GM12873 (cell line): Measurements from ENCODE around the gene RNF224.
A peak's percentile ranks its signal among the peaks of the same experiment; 100 is the strongest.

Experiments
- CTCF ChIP-seq: IDR thresholded peaks from 2 replicates; pipeline ENCODE4 v1.5.1; 2012; ENCODE audit warnings: low read depth, mild to moderate bottlenecking, moderate library complexity, low read length, control low read depth; ENCODE audit not compliant: insufficient read depth; ENCODE audit errors: missing control alignments

Gene RNF224

GRCh38 chr9:137189297-137190295 is 37.7 kb upstream of the RNF224 start:
- TF ChIP-seq CTCF = no peak

DNA sequence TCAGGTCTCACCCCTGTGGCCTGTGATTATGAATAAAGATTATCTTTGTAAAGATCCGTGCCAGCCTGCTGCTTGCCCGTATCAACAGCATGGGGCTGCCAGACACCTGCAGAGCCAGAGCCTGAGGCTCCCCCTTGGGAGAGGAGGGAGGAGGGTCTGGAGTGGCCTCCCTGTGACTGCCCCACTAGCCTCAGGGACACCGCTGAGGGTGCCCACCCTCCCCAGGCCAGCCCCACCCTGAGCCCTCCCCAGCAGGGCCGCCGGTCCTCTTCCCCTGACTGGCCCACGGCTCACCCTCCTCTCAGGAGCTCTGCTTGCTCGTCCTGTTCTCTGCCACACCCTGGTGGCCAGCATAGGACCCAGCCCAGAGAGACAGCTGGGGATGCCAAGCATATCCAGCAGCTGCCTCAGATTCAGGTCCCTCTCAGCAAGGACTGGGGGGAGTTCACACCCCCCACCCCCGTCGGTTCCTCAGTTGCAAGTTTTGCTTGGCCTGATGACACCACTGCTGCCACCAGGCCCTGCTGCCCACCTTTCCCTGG is 36.9 kb upstream of the RNF224 start:
- peak; percentile 16 for TF ChIP-seq CTCF

DNA sequence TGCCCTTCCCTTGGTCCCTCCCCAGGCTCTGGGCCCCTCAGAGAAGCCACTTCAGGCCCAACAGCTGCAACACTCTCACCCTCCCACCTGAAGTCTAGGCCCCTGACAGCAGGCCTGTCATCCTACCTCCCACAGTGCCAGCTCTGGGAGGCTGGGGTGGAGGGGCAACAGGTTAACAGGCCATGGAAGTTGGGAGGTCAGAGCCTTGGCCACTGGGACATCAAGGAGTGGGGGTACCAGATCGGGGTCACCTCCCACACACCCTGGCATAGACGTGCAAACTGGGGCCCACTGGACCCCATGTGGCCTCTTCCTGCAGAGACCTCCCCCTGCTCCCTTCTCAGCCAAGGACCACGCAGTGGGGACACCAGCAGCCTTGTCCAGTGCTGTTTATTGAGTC is 36.1 kb upstream of the RNF224 start:
- no peak for TF ChIP-seq CTCF

DNA sequence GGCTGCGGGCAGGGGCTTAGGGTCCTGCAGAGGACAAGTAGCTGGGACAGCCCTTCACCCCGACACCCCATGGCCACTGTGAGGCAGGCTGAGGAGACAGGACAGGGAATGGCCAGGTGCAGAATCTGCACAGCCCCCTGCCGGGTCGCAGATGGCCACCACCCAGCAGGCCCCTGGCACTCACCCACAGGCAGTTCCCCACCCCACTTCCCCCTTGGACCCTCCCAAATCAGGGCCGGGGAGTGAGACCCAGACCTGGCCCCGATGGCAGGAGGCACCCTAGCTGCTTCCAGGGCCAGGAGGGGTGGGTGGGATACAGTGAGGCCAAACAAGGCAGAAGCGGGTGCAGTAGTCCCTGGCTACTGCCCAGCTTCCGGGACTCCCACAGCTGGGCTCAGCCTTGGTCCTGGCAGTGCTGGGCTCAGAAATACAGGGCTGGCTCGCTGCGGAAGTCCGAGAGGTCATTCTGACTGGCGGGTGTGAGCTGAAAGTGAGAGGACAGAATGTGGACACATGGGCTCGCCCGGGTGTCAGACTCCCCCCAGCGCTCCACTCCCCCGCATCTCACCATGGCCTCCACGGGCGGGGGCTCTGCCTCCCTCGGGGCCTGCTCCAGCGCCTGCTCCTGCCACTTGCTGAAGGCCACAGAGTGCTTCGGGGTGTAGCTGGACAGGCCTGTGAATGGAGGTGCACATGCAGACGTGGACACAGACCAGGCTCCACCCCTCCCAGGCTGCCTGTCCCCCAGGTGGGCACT is 35.4 kb upstream of the RNF224 start:
- TF ChIP-seq CTCF = no peak

- TF ChIP-seq CTCF = no peak
These were observed 34.9 kb upstream of the RNF224 start for GRCh38 chr9:137192448-137192780.

- TF ChIP-seq CTCF = no peak
These were observed 34.4 kb upstream of the RNF224 start for GRCh38 chr9:137192859-137193258.

- no peak for TF ChIP-seq CTCF
These were observed 33.5 kb upstream of the RNF224 start for GRCh38 chr9:137193771-137194170.
